Tibial nerve (tissue), 4 donors: ENCODE results near the gene TBRG4.

ENCODE experiments used
- EP300 ChIP-seq, 2 donors: sonication (generic); formaldehyde crosslinking; IDR thresholded peaks; one replicate each; pipeline ENCODE4 v1.6.1; 2017; ENCODE audit warnings: antibody characterized with exemption in 2 of 2, mild to moderate bottlenecking in 1 of 2
- TF ChIP-seq, protein P1 (sequence below), 5 experiments: fragments of 200-600 bp in 3 of 5; fragments of 450-650 bp in 2 of 5; sonication (generic) in 3 of 5; IDR thresholded peaks; one replicate each; pipeline ENCODE4 v1.5.1; 2016 to 2019; ENCODE audit warnings: antibody characterized with exemption in 5 of 5, mild to moderate bottlenecking in 3 of 5, moderate library complexity in 2 of 5

DNA sequence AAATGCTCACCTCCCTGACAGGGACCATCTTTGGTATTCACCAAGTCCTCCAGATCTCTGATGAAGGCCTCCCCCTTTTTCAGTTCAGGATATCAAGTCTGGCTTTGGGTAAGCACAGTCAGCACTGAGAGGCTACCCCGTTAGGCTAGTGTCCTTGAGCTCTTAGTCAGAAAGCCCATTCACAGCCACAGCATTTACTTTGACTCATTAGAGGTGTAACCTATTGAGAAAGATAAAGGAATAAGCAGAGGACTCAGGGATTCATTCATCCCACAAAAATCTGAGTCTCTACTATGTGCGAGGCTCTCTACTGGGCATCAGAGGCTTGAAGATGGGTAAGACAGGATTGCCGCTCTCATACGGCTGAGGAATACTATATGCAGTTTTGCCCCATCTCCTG is 32.1 kb upstream of the TBRG4 start:
- TF ChIP-seq, protein P1, sequence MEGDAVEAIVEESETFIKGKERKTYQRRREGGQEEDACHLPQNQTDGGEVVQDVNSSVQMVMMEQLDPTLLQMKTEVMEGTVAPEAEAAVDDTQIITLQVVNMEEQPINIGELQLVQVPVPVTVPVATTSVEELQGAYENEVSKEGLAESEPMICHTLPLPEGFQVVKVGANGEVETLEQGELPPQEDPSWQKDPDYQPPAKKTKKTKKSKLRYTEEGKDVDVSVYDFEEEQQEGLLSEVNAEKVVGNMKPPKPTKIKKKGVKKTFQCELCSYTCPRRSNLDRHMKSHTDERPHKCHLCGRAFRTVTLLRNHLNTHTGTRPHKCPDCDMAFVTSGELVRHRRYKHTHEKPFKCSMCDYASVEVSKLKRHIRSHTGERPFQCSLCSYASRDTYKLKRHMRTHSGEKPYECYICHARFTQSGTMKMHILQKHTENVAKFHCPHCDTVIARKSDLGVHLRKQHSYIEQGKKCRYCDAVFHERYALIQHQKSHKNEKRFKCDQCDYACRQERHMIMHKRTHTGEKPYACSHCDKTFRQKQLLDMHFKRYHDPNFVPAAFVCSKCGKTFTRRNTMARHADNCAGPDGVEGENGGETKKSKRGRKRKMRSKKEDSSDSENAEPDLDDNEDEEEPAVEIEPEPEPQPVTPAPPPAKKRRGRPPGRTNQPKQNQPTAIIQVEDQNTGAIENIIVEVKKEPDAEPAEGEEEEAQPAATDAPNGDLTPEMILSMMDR (IDR thresholded peaks at IDR 0.05): no peak
- no peak for TF ChIP-seq EP300 (IDR thresholded peaks at IDR 0.05)
